Activated CD4-positive, CD25-positive, alpha-beta regulatory T cell treated with anti-CD3 and anti-CD28 coated beads, Interleukin-2, amount 50 U/mL, for 72 hours (primary cell): ENCODE data around the gene WDR64.
"Not testable (repeated sequence)": the region's sequence is repeated elsewhere in the genome, so short reads cannot be mapped to it uniquely, and the experiment has no call there.

Source experiments
- DNase-seq: peaks from one replicate; pipeline ENCODE4 v3.0.0; 2021

Gene WDR64

GRCh38 chr1:241749041-241749944 lies 97.2 kb downstream of the WDR64 start:
- no peak for DNase-seq

GRCh38 chr1:241749945-241750695 lies 98.0 kb downstream of the WDR64 start:
- no peak for DNase-seq

GRCh38 chr1:241751524-241751923 lies 99.4 kb downstream of the WDR64 start:
- DNase-seq: no peak

- no peak for DNase-seq
These were observed 110.7 kb downstream of the WDR64 start for GRCh38 chr1:241762713-241763339.

DNA sequence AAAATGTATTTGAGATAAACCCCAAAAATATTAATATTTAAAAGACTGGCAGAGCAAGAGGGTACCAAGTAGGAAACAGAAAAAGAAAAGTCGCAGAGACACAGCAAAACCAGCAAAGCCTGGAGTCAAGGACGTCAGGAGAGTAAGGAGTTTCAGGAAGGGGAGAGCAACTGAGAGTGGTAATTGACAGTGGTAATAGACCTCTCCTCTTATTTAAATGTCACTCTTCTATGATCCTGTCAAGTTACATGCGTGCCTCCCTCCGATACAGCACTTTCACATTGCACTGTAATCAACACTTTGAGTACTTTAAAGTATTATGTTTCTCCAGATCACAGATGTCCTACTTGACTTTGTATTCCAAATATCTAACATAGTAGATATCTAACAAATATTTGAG lies 113.3 kb downstream of the WDR64 start:
- no peak for DNase-seq

- DNase-seq: no peak
These were observed 115.7 kb downstream of the WDR64 start for GRCh38 chr1:241767737-241768136.

- DNase-seq: no peak
These were observed 118.0 kb downstream of the WDR64 start for GRCh38 chr1:241770115-241770514.

GRCh38 chr1:241771117-241771516 lies 119.0 kb downstream of the WDR64 start:
- no peak for DNase-seq

DNA sequence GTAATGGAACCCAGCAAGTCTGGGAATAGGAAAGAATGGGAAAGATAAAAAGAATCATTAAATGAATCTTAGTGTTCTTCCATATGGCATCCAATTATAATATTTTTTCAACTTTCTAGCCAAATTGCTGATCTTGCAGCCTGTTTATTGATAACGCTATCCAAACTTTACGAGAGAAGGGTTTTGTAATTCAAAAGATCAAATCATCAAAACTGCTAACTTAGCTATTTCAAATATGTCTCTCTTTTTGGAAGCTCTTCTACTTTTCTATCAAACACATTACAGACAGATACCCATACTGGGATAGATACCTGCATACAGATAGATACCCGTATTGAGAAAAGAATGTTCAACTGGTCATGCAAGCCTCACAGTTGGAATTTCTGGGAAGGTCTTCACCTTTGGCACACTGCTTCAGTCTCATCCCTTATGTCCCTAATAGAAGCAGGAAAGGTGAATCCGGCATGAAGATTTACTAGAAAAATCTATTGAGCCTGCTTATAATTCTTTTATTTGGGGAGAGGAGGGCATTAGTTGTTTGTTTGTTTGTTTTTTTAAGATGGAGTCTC lies 120.9 kb downstream of the WDR64 start:
- DNase-seq: no peak

- DNase-seq: no peak
These were observed 121.9 kb downstream of the WDR64 start for GRCh38 chr1:241773991-241774390.

- no peak for DNase-seq
These were observed 122.9 kb downstream of the WDR64 start for GRCh38 chr1:241775021-241775420.

- no peak for DNase-seq
These were observed 124.8 kb downstream of the WDR64 start for GRCh38 chr1:241776911-241777310.

- DNase-seq: no peak
These were observed 126.0 kb downstream of the WDR64 start for GRCh38 chr1:241778117-241778516.

- DNase-seq: no peak
These were observed 127.8 kb downstream of the WDR64 start for GRCh38 chr1:241779897-241780296.

DNA sequence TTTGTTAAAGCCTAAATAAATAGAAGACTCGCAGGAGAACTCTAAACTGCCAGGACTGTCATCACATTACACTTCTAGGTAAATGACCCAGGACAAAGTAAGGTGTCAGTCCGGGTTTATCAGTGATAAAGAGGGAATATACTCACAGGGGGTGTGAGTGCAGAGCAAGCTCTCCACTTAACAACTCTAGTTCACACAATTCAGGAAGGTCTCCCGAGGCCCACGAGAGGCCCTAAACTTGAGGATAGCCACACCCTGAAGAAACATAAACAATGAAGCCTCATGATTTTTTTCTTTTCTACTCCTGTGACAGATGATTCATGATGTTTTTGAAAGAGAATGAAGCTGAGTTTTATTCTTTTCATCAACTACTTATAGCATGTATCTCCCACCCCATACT lies 130.3 kb downstream of the WDR64 start:
- no peak for DNase-seq

GRCh38 chr1:241787691-241788090 lies 135.6 kb downstream of the WDR64 start:
- DNase-seq: no peak

GRCh38 chr1:241789061-241789460 lies 137.0 kb downstream of the WDR64 start:
- no peak for DNase-seq

GRCh38 chr1:241799416-241799815 lies 147.3 kb downstream of the WDR64 start:
- DNase-seq: no peak

DNA sequence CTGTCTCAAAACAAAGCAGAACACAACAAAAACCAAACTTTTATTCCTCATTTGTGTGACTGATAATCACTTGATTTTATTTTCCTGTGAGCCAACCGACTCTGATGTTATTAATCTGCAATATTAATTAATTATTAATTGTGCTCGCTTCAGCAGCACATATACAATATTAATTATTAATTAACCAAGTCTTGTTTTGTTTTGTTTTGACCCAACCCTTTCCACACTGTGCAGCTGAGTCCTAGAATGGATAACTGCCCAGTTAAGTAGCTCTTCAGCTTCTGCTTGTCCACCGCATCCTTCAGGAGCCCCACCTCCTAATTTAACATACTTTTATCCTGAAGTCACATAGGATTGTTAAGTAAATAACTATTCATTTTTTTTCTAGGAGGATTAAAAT lies 148.6 kb downstream of the WDR64 start:
- DNase-seq: no peak

- DNase-seq: no peak
These were observed 150.8 kb downstream of the WDR64 start for GRCh38 chr1:241802863-241803262.

GRCh38 chr1:241804706-241805105 lies 152.6 kb downstream of the WDR64 start:
- not testable (repeated sequence) for DNase-seq

DNA sequence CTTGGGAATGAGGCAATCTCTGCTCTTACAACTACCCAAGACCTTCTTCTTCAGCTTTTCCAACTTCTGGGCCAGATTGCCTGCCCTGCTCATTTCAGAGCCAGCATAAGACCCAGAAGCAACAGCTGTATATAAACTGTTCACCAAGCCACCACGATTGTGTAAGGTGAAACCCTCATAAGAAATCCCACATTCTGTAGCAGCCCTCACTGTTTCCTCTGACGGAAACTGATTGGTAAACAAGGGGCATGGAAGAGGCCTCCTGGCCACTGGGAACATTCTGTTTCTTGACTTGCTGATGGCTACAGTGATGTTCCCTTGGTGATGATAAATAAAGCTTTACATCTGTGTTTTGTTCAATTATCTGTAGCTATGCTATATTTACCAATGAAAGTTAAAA lies 156.2 kb downstream of the WDR64 start:
- DNase-seq: no peak

- no peak for DNase-seq
These were observed 158.8 kb downstream of the WDR64 start for GRCh38 chr1:241810769-241811405.
